NCI-H187 treated with DMSO at 0.1 percent for 48 hours (cell line): ENCODE data around the gene HM13.
"Not testable (repeated sequence)": the region's sequence is repeated elsewhere in the genome, so short reads cannot be mapped to it uniquely, and the experiment has no call there.

Source experiments
- DNase-seq: peaks from one replicate; lab custom pipeline; 2025; lab: John Stamatoyannopoulos, UW

HM13 gene

DNA sequence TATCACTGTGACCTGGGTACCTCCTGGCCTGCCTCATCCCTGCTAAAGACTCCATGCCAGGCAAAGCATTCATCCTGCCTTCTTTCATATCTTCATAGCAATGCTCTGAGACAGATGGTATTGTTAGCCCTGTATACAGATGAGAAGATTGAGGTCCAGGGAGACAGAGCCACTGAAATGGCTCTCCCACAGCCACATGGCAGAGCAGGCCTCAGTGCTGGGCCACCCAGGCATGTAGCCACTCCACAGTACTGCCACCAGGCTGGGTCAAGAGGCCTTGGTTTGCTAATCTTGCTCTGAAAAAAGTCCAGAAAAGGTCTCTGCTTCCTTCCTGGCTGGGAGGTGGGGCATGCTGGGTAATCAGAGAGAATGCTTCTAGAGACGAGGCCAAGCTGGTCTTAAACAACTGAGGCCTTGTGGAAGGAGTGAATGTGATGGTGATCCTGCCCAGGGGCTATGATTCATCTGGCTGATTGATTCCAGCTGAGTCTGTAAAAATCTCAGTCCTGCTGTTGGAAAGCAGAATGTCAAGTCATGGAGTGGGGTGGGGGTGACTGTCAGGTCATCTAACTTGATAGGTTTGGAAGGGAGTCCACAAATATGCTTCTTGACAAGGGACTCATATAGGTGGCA, 29.8 kb downstream of the HM13 start:
- no peak for DNase-seq

DNA sequence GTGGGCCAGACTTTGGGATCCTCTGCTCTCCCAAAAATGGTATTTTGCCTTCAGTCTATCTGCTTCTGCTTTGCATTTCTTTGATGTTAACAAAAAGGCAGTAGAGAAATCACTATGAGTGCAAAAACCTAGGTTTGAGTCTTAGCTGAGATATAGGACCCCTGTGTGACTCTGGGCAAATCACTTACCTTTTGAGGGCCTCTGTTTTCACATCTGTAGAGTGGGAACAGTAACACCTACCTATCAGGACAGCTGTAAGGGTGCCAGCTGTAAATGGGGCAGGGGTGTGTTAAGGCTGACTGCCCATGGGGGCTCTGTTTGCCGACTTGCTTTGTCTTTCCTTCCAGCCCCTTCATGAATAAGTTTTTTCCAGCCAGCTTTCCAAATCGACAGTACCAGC, 30.4 kb downstream of the HM13 start:
- DNase-seq: no peak

DNA sequence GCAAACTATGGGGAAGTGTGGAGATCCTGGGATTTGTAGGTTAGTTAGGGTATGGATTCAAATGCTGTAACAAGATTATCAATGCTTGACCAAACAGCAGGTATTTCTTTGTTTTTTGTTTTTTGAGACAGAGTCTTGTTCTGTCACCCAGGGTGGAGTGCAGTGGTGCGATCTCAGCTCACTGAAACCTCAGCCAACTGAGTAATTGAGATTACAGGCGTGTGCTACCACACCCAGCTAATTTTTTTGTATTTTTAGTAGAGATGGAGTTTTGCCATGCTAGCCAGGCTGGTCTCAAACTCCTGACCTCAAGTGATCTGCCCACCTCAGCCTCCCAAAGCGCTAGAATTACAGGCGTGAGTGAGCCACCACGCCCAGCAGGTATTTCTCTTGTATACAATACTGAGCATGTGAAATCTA, 31.4 kb downstream of the HM13 start:
- not testable (repeated sequence) for DNase-seq

DNA sequence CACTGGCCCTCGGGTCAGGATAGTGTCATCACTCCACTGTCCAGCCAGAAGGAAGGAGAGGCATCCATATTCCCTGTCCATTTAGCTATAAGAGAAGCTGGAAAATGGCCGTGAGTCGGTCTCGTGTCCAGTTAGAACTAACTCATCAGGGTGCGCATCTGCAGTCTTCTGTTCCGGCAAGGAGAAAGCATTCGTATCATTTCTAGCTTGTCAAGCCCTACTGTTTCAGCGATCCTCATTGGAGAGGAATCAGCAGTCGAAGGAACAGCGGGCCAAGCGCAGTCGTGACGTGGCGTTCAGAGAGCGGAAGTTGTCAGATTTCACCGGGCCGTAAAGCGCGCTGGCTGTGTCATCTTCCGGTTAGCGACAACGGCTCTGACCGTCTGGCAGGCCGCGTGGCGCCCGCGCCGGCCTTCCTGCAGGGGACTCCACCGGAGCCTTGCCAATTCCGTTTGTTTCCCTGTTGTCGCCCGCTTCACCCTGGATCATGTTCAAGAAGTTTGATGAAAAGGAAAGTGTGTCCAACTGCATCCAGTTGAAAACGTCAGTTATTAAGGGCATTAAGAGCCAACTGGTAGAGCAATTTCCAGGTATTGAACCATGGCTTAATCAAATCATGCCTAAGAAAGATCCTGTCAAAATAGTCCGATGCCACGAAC, 32.9 kb downstream of the HM13 start:
- no peak for DNase-seq

- DNase-seq: no peak
These were observed 33.6 kb downstream of the HM13 start for GRCh38 chr20:31547720-31548298.

DNA sequence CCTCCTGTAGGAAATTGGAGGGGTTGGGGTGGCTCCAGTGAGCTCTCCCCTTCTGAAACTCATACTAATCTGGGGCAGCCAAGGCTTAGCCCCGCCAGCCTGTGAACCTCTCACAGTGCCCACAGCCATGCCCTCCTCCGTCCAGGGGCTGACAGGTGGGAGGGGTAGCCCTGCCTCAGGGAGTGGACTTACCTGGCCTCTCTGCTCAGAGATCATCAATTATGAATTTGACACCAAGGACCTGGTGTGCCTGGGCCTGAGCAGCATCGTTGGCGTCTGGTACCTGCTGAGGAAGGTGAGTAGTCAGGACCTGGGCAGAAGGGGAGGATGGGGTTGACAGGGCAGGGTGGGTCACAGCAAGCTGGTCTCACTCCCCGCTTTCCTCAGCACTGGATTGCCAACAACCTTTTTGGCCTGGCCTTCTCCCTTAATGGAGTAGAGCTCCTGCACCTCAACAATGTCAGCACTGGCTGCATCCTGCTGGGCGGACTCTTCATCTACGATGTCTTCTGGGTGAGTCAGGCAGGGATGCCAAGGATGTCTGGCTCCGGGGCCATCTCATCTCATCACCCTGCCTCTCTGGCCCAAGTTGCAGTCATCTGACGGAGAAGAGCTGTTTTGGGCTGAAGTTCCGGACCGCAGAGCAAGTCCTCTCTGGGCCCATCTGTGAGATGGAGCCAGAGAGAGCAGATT, 34.7 kb downstream of the HM13 start:
- DNase-seq: no peak

DNA sequence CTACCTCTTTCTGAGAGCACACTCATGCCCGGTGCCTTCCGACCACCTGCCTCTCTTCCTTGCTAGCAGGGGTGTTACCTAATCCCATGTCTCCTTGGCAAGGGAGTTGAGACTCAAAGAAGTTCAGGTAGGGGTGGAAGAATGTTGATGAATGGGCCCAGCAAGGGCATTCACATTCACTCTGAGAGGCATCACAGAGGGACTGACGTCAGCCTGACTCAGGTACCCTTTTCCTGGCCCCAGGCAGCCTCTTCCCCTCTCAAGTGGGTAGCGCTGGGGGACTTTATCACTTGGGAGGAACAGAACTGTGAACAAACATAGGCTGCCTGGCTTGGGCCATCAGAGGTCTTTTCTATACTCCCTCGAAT, 35.3 kb downstream of the HM13 start:
- no peak for DNase-seq

DNA sequence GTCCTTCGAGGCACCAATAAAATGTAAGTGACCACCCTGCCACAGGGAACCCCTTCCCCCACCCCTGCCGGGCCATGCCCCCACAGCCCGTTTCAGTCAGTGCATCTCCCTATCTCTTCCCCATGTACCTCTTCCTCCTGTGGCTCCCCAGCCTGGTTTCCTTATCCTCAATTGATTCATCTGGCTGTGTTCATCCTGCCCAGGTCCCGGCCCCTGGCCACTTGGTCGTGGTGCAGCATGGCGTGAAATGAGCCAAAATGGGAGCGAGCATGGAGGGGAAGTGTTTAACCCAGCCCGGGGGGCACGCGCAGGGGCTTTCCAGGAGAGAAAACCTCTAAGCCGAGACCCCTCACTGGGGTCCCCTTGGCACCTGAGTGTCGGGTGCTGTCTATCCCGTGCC, 35.9 kb downstream of the HM13 start:
- DNase-seq: no peak

- no peak for DNase-seq
These were observed 37.2 kb downstream of the HM13 start for GRCh38 chr20:31551163-31552081.

- no peak for DNase-seq
These were observed 41.0 kb downstream of the HM13 start for GRCh38 chr20:31555203-31555775.

- no peak for DNase-seq
These were observed 45.5 kb downstream of the HM13 start for GRCh38 chr20:31559704-31560093.

DNA sequence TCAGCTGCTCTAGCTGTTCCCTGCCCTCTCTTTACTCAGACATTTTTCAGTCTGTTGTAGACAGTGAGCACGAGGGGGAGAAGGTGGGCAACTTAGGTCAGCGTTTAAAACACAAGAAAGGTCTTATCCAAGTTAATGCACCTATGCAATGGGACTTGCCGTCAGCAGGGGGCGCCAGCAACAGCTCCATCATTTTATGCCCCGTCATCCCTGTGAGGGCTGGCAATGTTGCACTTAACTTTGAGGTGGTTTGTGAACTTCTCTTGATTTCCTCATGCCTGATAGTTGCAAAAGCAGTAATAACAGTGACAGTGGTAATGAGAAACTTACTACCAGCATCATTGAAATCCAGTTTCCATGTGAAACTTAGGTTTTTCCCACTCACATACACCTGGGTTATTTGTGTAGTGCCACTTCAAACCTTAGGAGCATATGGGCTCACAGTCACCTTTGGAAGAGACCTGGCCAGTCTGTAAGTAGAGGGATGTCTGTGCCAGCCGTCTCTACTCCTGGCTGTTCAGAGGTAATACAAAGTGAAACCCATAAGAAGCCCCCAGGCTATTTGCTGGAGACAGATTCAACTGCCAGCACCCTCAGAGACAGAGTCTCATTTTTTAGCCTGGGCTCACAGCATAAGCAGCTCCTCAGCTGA, 46.0 kb downstream of the HM13 start:
- no peak for DNase-seq

DNA sequence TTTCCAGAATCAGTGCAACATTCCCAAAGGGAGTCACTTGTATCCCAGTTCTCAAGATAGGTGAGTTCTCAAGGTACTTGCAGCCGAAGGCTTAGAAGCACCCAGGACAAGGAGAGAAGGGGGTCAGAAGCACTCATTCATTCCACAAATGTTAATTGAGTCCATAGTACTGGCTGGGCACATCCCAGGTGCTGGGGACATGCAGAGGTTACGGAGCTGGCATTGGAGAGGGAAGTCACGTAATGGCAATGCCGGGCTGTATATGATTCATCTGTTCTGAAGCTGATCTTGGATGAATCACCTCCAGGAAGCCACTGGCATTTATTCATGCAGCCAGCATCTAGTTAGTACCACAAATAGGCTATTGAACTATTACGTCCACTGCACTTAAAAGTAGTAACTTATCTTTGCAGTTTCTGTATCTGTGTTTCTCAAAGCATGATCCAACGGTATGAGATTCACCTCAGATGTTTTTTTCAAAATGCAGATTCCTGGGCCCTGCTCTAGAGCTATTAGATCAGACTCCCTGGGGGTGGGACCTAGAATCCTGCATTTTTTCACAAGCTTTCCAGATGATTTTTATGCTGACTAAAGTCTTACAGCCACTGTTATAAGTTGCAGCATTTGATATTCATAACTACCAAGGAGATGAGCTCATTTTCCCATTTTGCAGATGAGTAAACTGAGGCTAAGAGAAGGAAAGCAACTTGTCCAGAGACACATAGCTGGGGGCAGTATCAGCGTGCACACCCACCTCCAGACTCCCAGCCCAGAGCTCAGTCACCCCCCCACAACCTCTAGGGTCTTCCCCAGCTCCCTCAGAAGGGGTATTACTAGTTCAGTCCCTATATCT, 46.7 kb downstream of the HM13 start:
- DNase-seq: no peak

DNA sequence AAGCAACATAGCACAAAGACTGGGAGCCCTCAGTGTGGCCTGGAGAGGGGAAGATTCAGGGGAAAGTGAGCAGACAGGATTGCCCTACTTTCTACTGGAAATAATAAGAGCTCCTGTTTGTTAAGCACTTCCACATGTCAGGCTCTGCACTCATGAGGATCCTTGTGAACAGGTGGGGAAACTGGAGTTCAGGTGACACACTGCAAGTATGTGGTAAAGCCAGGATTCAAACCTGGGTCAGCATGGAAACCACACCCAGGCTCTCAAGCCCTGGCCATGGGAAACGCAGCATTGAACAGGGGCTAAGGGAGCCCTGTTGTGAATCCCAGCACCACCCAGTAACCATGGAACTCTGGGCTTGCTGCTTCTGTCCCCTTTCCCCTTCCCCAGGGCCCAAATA, 48.0 kb downstream of the HM13 start:
- DNase-seq: no peak

DNA sequence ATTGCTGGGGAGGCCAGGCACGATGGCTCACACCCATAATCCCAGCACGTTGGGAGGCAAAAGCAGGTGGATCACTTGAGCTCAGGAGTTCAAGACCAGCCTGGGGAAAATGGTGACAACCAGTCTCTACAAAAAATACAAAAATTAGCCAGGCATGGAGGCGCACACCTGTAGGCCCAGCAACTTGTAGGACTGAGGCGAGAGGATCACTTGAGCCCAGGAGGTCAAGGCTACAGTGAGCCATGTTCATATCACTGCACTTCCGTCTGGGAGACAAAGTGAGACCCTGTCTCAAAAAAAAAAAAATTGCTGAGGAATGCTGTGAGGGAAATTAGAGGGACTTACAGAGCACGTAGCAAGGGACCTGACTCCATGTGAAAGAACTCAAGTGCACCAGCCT, 50.0 kb downstream of the HM13 start:
- no peak for DNase-seq

DNA sequence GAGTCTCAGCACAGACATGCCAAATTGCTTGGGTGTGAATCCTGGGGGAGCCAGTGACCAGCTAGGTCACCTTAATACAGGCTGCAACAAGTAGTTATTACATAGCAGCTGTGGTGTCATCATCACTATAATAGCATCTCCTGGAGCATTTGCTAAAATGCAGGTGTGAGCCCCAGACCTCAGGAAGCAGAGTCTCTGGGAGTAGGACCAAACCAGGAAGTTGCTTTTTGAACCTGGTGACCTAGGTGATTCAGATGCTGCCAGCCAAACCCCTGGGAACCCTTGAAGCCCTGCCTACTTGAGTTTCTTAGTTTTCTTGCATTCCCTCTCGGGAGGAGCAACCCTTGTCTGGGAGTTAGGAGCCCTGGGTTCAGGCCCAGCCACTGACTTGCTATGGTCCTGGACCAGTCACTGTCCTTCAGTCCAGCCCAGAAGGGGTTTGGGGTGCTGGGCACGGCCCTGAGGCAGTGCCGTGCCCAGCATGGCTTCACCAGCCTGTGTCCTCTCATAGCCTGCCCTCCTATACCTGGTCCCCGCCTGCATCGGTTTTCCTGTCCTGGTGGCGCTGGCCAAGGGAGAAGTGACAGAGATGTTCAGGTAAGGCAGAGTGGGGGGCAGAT, 51.6 kb downstream of the HM13 start:
- DNase-seq: no peak

- DNase-seq: no peak
These were observed 52.0 kb downstream of the HM13 start for GRCh38 chr20:31566319-31566657.

- DNase-seq: no peak
These were observed 52.6 kb downstream of the HM13 start for GRCh38 chr20:31566658-31567379.

GRCh38 chr20:31567380-31567720, 53.1 kb downstream of the HM13 start:
- DNase-seq: no peak
